ENCODE results near the gene NHSL2. TPM values are rescaled to one million over a fixed set of nuclear protein-coding genes. Genes with fewer than 3 reads are reported as not detected.

Gene NHSL2
- polyA plus RNA-seq, 1 of the 3 experiments (the other 2 are of a cell fraction), result 0.61 TPM

DNA sequence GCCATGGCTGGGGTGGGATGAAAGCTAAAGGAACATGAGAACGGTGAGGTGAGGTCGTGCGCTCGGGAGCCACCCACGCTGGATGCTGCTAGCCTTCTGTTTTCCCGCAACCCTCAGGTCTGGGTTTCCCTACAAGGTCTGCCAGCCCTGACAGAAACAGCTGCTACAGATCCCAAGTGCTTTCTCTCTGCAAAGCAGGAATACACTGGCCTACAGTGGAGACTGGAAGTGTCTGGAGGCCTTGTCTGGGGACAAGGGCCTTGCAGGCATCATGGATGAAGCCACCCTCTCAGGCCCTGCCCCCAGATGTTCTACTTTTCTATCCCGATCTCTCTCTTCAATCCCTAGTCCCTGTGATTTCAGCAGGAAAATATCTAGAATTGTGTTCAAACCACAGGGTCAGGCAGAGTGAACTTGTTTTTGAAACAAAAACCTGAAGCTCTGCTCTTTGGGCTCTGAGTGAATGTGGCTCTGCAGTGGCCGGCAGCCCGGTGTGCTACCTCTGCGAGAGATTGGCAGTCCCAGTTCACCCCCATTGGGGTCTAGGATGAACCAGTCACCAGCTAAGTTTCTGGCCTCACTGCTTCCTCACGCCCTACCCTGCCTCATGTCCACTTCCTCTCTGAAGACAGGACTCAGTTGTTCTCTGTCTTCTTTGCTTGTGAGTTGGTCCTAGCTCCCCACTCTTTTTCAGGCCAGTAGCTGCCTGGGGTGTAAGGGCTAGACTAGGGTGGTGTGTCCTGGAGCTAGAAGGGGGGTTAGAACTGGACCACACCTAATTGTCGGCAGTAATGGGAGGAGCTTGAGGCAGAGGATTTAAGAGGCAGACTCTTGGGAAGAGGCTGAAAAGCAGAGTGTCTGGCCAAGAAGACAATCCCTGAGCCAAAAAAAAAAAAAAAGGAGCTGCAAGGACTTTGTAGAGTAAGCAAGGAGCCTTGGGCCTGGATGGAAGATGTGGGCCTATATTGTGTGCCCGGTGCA lies 131.5 kb downstream of the NHSL2 start:
- no peak for DNase-seq
- Histone ChIP-seq H3K4me1 (ENCODE audit: control insufficient read depth in 1 of 2, insufficient read depth in 2 of 2, low read depth in 1 of 2, low read length in 1 of 2) (peaks cover 8 to 55% of the 10 kb centered on the region in 2 experiments; a peak in 3 of 4 replicates), H3K27me3 (ENCODE audit: insufficient read depth) (peaks cover 6% of the 10 kb centered on the region; the same call in 1 of the 2 replicates), H3K79me2 (ENCODE audit: insufficient read depth) (no peaks in the 10 kb centered on the region), H3K27ac (ENCODE audit: low read depth in 2 of 2, low read length in 1 of 2) (peak overlapping the region in 1 of 2 experiments; percentile 60; a peak in 2 of 4 replicates), H3K9me3 (no peaks in the 10 kb centered on the region), H3K9me2 (no peaks in the 10 kb centered on the region), H4K20me1 (ENCODE audit: insufficient read depth) (no peaks in the 10 kb centered on the region), H3K36me3 (replicated peaks in 1 of 2; ENCODE audit: control insufficient read depth in 1 of 2, insufficient read depth in 2 of 2, low read length in 1 of 2) (no peaks in the 10 kb centered on the region), H2AFZ (ENCODE audit: low read depth) (no peak overlapping the region), H3K9ac (no peak overlapping the region), H3F3A (replicated peaks; ENCODE audit: insufficient read depth) (no peaks in the 10 kb centered on the region), H3K4me3 (ENCODE audit: low read depth in 2 of 2, low read length in 1 of 2) (no peak overlapping the region), H3K4me2 (no peak overlapping the region)
- CTCF ChIA-PET, result interaction anchor here (0.9 to 5.0 kb wide), 9 partner anchors 10 to 84 kb away, joined by 3 to 39 read pairs (median 4); no protein-coding TSS in a partner anchor
- POLR2A ChIA-PET, result interaction anchor here (0.8 to 1.4 kb wide), 6 partner anchors 11 to 139 kb away, joined by 3 to 12 read pairs (median 3); partner anchors contain the start of genes PIN4 and RTL5
- TF ChIP-seq, protein P1, sequence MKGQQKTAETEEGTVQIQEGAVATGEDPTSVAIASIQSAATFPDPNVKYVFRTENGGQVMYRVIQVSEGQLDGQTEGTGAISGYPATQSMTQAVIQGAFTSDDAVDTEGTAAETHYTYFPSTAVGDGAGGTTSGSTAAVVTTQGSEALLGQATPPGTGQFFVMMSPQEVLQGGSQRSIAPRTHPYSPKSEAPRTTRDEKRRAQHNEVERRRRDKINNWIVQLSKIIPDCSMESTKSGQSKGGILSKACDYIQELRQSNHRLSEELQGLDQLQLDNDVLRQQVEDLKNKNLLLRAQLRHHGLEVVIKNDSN (IDR thresholded peaks at IDR 0.05; ENCODE audit: borderline replicate concordance, low read depth), result no peak
- TF ChIP-seq, protein P2, sequence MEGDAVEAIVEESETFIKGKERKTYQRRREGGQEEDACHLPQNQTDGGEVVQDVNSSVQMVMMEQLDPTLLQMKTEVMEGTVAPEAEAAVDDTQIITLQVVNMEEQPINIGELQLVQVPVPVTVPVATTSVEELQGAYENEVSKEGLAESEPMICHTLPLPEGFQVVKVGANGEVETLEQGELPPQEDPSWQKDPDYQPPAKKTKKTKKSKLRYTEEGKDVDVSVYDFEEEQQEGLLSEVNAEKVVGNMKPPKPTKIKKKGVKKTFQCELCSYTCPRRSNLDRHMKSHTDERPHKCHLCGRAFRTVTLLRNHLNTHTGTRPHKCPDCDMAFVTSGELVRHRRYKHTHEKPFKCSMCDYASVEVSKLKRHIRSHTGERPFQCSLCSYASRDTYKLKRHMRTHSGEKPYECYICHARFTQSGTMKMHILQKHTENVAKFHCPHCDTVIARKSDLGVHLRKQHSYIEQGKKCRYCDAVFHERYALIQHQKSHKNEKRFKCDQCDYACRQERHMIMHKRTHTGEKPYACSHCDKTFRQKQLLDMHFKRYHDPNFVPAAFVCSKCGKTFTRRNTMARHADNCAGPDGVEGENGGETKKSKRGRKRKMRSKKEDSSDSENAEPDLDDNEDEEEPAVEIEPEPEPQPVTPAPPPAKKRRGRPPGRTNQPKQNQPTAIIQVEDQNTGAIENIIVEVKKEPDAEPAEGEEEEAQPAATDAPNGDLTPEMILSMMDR (IDR thresholded peaks at IDR 0.05), result no peak
- 64% methylated on average over 7 of the region's 13 CpGs for WGBS (ENCODE audit: low lambda C conversion rate)

DNA sequence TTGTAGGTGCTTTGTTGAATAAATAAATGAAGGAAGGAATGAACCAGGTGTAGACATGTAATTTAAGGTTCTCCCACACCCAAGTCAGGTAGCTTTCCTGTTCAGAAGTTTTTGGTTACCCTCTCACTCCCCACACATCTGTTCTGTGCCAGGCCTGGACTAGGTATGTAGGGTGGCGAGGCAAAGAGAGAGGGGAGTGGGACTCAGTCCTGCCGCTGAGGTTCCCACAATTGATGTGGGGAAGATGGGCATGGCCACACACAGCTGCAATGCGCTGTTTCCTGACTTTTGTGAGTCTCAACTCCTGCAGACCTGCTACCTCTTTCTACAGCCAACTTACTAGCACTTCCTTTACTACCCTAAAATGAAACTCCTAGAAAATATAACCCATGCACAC lies 132.2 kb downstream of the NHSL2 start:
- H3K9ac ChIP-seq, result no peak overlapping the region
- POLR2A ChIA-PET, result interaction anchor here (1.2 to 1.4 kb wide), 2 partner anchors 52 to 89 kb away, joined by 3 to 12 read pairs; partner anchors contain the start of gene RTL5
- H3K4me2 ChIP-seq, result no peak overlapping the region
- H3K4me3 ChIP-seq (ENCODE audit: low read depth in 2 of 2, low read length in 1 of 2), result no peak overlapping the region
- H3K79me2 ChIP-seq (ENCODE audit: insufficient read depth), result no peaks in the 10 kb centered on the region
- no peaks in the 10 kb centered on the region for H3F3A ChIP-seq (replicated peaks; ENCODE audit: insufficient read depth)
- no peak for TF ChIP-seq MEF2A (IDR thresholded peaks at IDR 0.05; ENCODE audit: borderline replicate concordance, low read depth)
- no peak for TF ChIP-seq GATA2 (CRISPR knock-in tag; IDR thresholded peaks at IDR 0.05)
- no peak for TF ChIP-seq TAF1 (IDR thresholded peaks at IDR 0.05; ENCODE audit: borderline replicate concordance, low read depth, low read length)
- TF ChIP-seq RCOR1 (IDR thresholded peaks at IDR 0.05; ENCODE audit: low read length), result no peak
- TF ChIP-seq, protein P2 (IDR thresholded peaks at IDR 0.05), result no peak
- TF ChIP-seq YY1 (IDR thresholded peaks at IDR 0.05; ENCODE audit: low read depth), result no peak
- TF ChIP-seq, protein P1 (IDR thresholded peaks at IDR 0.05; ENCODE audit: borderline replicate concordance, low read depth), result no peak
- DNase-seq, result no peak
- no peaks in the 10 kb centered on the region for H3K9me2 ChIP-seq
- no peak overlapping the region for H2AFZ ChIP-seq (ENCODE audit: low read depth)
- CTCF ChIA-PET, result interaction anchor here (0.9 to 5.0 kb wide), 5 partner anchors 12 to 84 kb away, joined by 4 to 39 read pairs (median 7); no protein-coding TSS in a partner anchor
- H3K36me3 ChIP-seq (replicated peaks in 1 of 2; ENCODE audit: control insufficient read depth in 1 of 2, insufficient read depth in 2 of 2, low read length in 1 of 2), result no peaks in the 10 kb centered on the region
- no peaks in the 10 kb centered on the region for H3K9me3 ChIP-seq
- H3K4me1 ChIP-seq (ENCODE audit: control insufficient read depth in 1 of 2, insufficient read depth in 2 of 2, low read depth in 1 of 2, low read length in 1 of 2), result peaks cover 8 to 62% of the 10 kb centered on the region in 2 experiments; a peak in 3 of 4 replicates
- H4K20me1 ChIP-seq (ENCODE audit: insufficient read depth), result no peaks in the 10 kb centered on the region
- H3K27me3 ChIP-seq (ENCODE audit: insufficient read depth), result peaks cover 6% of the 10 kb centered on the region; the same call in 1 of the 2 replicates
- WGBS (ENCODE audit: low lambda C conversion rate), result 86% methylated on average over 3 of the region's 3 CpGs
- H3K27ac ChIP-seq (ENCODE audit: low read depth in 2 of 2, low read length in 1 of 2), result peak overlapping the region in 1 of 2 experiments; percentile 60; a peak in 1 of 4 replicates
